Neuronal stem cell (in vitro differentiated cells): ENCODE data around the gene PACRG.

Source experiments
- DNase-seq: peaks from one replicate; pipeline ENCODE4 v3.0.0-alpha.2; 2013; ENCODE audit warnings: low spot score
- H2AFZ ChIP-seq: one replicate; pipeline ENCODE4 v1.6.1; 2013; ENCODE audit warnings: mild to moderate bottlenecking, low read length, inconsistent platforms
- H2AK5ac ChIP-seq: 2 replicates; pipeline ENCODE4 v1.6.1; 2013; ENCODE audit warnings: low read depth, mild to moderate bottlenecking, inconsistent platforms, low read length, moderate library complexity, mixed read lengths
- H2BK120ac ChIP-seq: 2 replicates; pipeline ENCODE4 v1.6.1; 2013; ENCODE audit warnings: low read depth, mild to moderate bottlenecking, inconsistent platforms, low read length, moderate library complexity, mixed read lengths
- H2BK12ac ChIP-seq: one replicate; pipeline ENCODE4 v1.6.1; 2013; ENCODE audit warnings: low read length, inconsistent platforms
- H2BK15ac ChIP-seq: 2 replicates; pipeline ENCODE4 v1.6.1; 2013; ENCODE audit warnings: mild to moderate bottlenecking, low read length, inconsistent platforms, mixed read lengths
- H2BK5ac ChIP-seq: one replicate; pipeline ENCODE4 v1.6.1; 2013; ENCODE audit warnings: inconsistent platforms, mild to moderate bottlenecking, low read length, moderate library complexity
- H3K14ac ChIP-seq: one replicate; pipeline ENCODE4 v1.6.1; 2013; ENCODE audit warnings: low read length, inconsistent platforms
- H3K18ac ChIP-seq: 2 replicates; pipeline ENCODE4 v1.6.1; 2013; ENCODE audit warnings: low read length, inconsistent platforms
- H3K23ac ChIP-seq: 2 replicates; pipeline ENCODE4 v1.6.1; 2013; ENCODE audit warnings: low read depth, mild to moderate bottlenecking, mixed read lengths, low read length, inconsistent platforms; ENCODE audit not compliant: poor library complexity
- H3K27ac ChIP-seq: replicated peaks from 3 replicates; pipeline ENCODE4 v1.5.1; 2013; ENCODE audit warnings: low read length, inconsistent platforms
- H3K27me3 ChIP-seq, 3 experiments: 2 replicates each; pipeline ENCODE4 v1.6.1; 2013; ENCODE audit warnings: low read length in 3 of 3, mild to moderate bottlenecking in 2 of 3, inconsistent platforms in 1 of 3, low read depth in 1 of 3, mixed read lengths in 1 of 3, moderate library complexity in 1 of 3; ENCODE audit not compliant: control insufficient read depth in 3 of 3, insufficient read depth in 3 of 3
- H3K36me3 ChIP-seq, 2 donors: replicated peaks in 1 of 2; 2 replicates each; pipeline ENCODE4 v1.6.1; 2013; ENCODE audit warnings: low read length in 2 of 2; ENCODE audit not compliant: control insufficient read depth in 2 of 2, insufficient read depth in 2 of 2
- H3K4ac ChIP-seq: 2 replicates; pipeline ENCODE4 v1.6.1; 2013; ENCODE audit warnings: inconsistent platforms, mild to moderate bottlenecking, low read length, moderate library complexity
- H3K4me1 ChIP-seq, 2 donors: 1 replicate in 1 of 2; 2 replicates in 1 of 2; pipeline ENCODE4 v1.6.1; 2013; ENCODE audit warnings: low read length in 2 of 2, low read depth in 1 of 2; ENCODE audit not compliant: control insufficient read depth in 2 of 2, insufficient read depth in 1 of 2
- H3K4me2 ChIP-seq: one replicate; pipeline ENCODE4 v1.6.1; 2013; ENCODE audit warnings: mild to moderate bottlenecking, low read length, inconsistent platforms; ENCODE audit not compliant: insufficient read depth, poor library complexity, severe bottlenecking
- H3K4me3 ChIP-seq, 2 donors: 2 replicates each; pipeline ENCODE4 v1.5.1; 2013; ENCODE audit warnings: low read length in 2 of 2, mild to moderate bottlenecking in 2 of 2, inconsistent platforms in 1 of 2, moderate library complexity in 1 of 2
- H3K79me1 ChIP-seq: one replicate; pipeline ENCODE4 v1.6.1; 2013; ENCODE audit warnings: low read depth, mild to moderate bottlenecking, inconsistent platforms, low read length, moderate library complexity
- H3K9ac ChIP-seq: one replicate; pipeline ENCODE4 v1.6.1; 2013; ENCODE audit warnings: mild to moderate bottlenecking, low read depth, low read length, inconsistent platforms; ENCODE audit not compliant: poor library complexity
- H3K9me3 ChIP-seq, 2 donors: replicated peaks in 1 of 2; 2 replicates each; pipeline versions ENCODE3 to v1.6.1; 2013; ENCODE audit warnings: low read length in 2 of 2, mild to moderate bottlenecking in 2 of 2, inconsistent platforms in 1 of 2, low read depth in 1 of 2, mixed read lengths in 1 of 2, moderate library complexity in 1 of 2; ENCODE audit not compliant: control insufficient read depth in 2 of 2, insufficient read depth in 1 of 2
- H4K8ac ChIP-seq: one replicate; pipeline ENCODE4 v1.6.1; 2013; ENCODE audit warnings: low read depth, mild to moderate bottlenecking, inconsistent platforms, low read length, moderate library complexity
- H4K91ac ChIP-seq: one replicate; pipeline ENCODE4 v1.6.1; 2013; ENCODE audit warnings: low read length, low read depth, mild to moderate bottlenecking, inconsistent platforms; ENCODE audit not compliant: poor library complexity
- WGBS, 2 donors: extraction: QIAGEN DNeasy Blood & Tissue Kit; methylation state at CpG; one replicate each; pipeline ENCODE4 v1.1.7; 2013; ENCODE audit warnings: missing lambda C conversion rate in 2 of 2, mixed read lengths in 1 of 2; ENCODE audit not compliant: insufficient read length in 2 of 2, insufficient replicate concordance in 1 of 2; ENCODE audit errors: extremely low coverage in 2 of 2; 5-methylcytosine and 5-hydroxymethylcytosine counted together

The PACRG gene

GRCh38 chr6:163243692-163244589 lies 516.2 kb downstream of the PACRG start:
- no peak overlapping the region for H2BK15ac ChIP-seq
- no peak overlapping the region for H2AK5ac ChIP-seq
- H3K4ac ChIP-seq = no peak overlapping the region
- H2BK12ac ChIP-seq = no peak overlapping the region
- H3K36me3 ChIP-seq = no peaks in the 10 kb centered on the region
- H2BK5ac ChIP-seq = no peak overlapping the region
- H3K27me3 ChIP-seq = no peaks in the 10 kb centered on the region
- no peak overlapping the region for H4K91ac ChIP-seq
- no peak overlapping the region for H3K9ac ChIP-seq
- no peaks in the 10 kb centered on the region for H3K9me3 ChIP-seq
- WGBS, 2 donors = no CpG with 5 or more reads among the region's 11 CpGs
- H3K23ac ChIP-seq = no peak overlapping the region
- H3K4me1 ChIP-seq = peaks cover 4 to 22% of the 10 kb centered on the region in 2 donors
- no peak overlapping the region for H3K27ac ChIP-seq
- H4K8ac ChIP-seq = no peak overlapping the region
- no peak overlapping the region for H3K18ac ChIP-seq
- no peak overlapping the region for H2BK120ac ChIP-seq
- no peak for DNase-seq
- no peaks in the 10 kb centered on the region for H3K79me1 ChIP-seq
- H3K4me3 ChIP-seq = no peak overlapping the region
- H2AFZ ChIP-seq = peak overlapping the region; percentile 56
- H3K14ac ChIP-seq = no peak overlapping the region
- no peak overlapping the region for H3K4me2 ChIP-seq

GRCh38 chr6:163248051-163248450 lies 520.3 kb downstream of the PACRG start:
- H3K9ac ChIP-seq = no peak overlapping the region
- H3K4ac ChIP-seq = no peak overlapping the region
- H3K14ac ChIP-seq = no peak overlapping the region
- no CpG with 5 or more reads among the region's 4 CpGs for WGBS, 2 donors
- H3K36me3 ChIP-seq = no peaks in the 10 kb centered on the region
- no peak overlapping the region for H3K4me3 ChIP-seq
- no peak for DNase-seq
- H2BK15ac ChIP-seq = no peak overlapping the region
- H3K4me1 ChIP-seq = peaks cover 9 to 27% of the 10 kb centered on the region in 2 donors
- no peak overlapping the region for H3K23ac ChIP-seq
- H3K27me3 ChIP-seq = no peaks in the 10 kb centered on the region
- no peak overlapping the region for H3K18ac ChIP-seq
- no peak overlapping the region for H4K91ac ChIP-seq
- no peak overlapping the region for H3K27ac ChIP-seq
- no peak overlapping the region for H2AK5ac ChIP-seq
- no peaks in the 10 kb centered on the region for H3K79me1 ChIP-seq
- H2BK120ac ChIP-seq = no peak overlapping the region
- H3K9me3 ChIP-seq = no peaks in the 10 kb centered on the region
- H4K8ac ChIP-seq = no peak overlapping the region
- no peak overlapping the region for H2BK12ac ChIP-seq
- no peak overlapping the region for H2AFZ ChIP-seq
- H2BK5ac ChIP-seq = no peak overlapping the region
- H3K4me2 ChIP-seq = no peak overlapping the region

DNA sequence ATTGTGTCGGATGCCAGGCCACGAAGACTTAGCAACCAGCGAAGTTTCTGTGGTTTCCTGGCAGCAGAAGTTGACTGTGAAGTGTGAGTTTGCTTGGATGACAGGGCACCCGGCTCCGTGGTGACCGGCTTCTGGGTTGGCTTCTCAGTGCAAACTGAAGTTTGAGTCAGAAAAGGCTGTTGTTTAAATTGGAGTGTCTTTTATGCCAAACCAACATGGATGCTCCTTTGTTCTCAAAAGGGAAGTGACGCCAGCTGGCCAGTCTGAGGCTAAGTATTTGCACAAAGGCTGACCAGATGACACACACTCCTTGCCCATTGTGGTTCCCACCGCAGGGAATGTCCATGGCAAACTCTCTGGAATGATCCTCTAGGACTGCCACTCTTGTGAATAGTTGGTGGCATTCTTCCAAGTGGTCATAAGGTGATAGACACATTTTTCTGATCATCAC lies 521.9 kb downstream of the PACRG start:
- no peak overlapping the region for H2BK5ac ChIP-seq
- peak overlapping the region; percentile 58 for H4K8ac ChIP-seq
- peaks cover 11 to 27% of the 10 kb centered on the region in 2 donors for H3K4me1 ChIP-seq
- no peak overlapping the region for H3K27ac ChIP-seq
- H3K9me3 ChIP-seq = no peaks in the 10 kb centered on the region
- no peak overlapping the region for H3K9ac ChIP-seq
- H2AK5ac ChIP-seq = no peak overlapping the region
- H2BK120ac ChIP-seq = no peak overlapping the region
- no peak overlapping the region for H3K4ac ChIP-seq
- H3K14ac ChIP-seq = no peak overlapping the region
- H2BK12ac ChIP-seq = no peak overlapping the region
- no CpG with 5 or more reads among the region's 8 CpGs for WGBS, 2 donors
- H3K4me2 ChIP-seq = no peak overlapping the region
- H3K27me3 ChIP-seq = no peaks in the 10 kb centered on the region
- H3K36me3 ChIP-seq = no peaks in the 10 kb centered on the region
- peak overlapping the region; percentile 63 for H2AFZ ChIP-seq
- H3K23ac ChIP-seq = no peak overlapping the region
- H2BK15ac ChIP-seq = no peak overlapping the region
- no peak overlapping the region for H3K18ac ChIP-seq
- no peak overlapping the region for H3K4me3 ChIP-seq
- no peak for DNase-seq
- H3K79me1 ChIP-seq = no peaks in the 10 kb centered on the region
- H4K91ac ChIP-seq = no peak overlapping the region

GRCh38 chr6:163250116-163250515 lies 522.3 kb downstream of the PACRG start:
- H3K4me1 ChIP-seq = peaks cover 11 to 27% of the 10 kb centered on the region in 2 donors
- no peak overlapping the region for H2BK120ac ChIP-seq
- no peaks in the 10 kb centered on the region for H3K79me1 ChIP-seq
- no peak overlapping the region for H2BK5ac ChIP-seq
- no peak overlapping the region for H3K18ac ChIP-seq
- H4K8ac ChIP-seq = no peak overlapping the region
- H3K4me2 ChIP-seq = no peak overlapping the region
- H3K14ac ChIP-seq = no peak overlapping the region
- no peak overlapping the region for H3K4me3 ChIP-seq
- H2AK5ac ChIP-seq = no peak overlapping the region
- H2AFZ ChIP-seq = peak overlapping the region; percentile 63
- H2BK12ac ChIP-seq = no peak overlapping the region
- no CpG with 5 or more reads among the region's 4 CpGs for WGBS, 2 donors
- H3K27me3 ChIP-seq = no peaks in the 10 kb centered on the region
- H3K9ac ChIP-seq = no peak overlapping the region
- H4K91ac ChIP-seq = no peak overlapping the region
- no peak overlapping the region for H3K27ac ChIP-seq
- no peaks in the 10 kb centered on the region for H3K9me3 ChIP-seq
- no peak overlapping the region for H2BK15ac ChIP-seq
- no peaks in the 10 kb centered on the region for H3K36me3 ChIP-seq
- no peak overlapping the region for H3K4ac ChIP-seq
- H3K23ac ChIP-seq = no peak overlapping the region
- no peak for DNase-seq
